ENCODE measurements around the gene ANTKMT. TPM values are rescaled to one million over a fixed set of nuclear protein-coding genes. Genes with fewer than 3 reads are reported as not detected.

The ANTKMT gene
- total and polyA plus RNA-seq, 4 experiments from 2014 or later: 14.5 to 36.4 (median 22.5) TPM

DNA sequence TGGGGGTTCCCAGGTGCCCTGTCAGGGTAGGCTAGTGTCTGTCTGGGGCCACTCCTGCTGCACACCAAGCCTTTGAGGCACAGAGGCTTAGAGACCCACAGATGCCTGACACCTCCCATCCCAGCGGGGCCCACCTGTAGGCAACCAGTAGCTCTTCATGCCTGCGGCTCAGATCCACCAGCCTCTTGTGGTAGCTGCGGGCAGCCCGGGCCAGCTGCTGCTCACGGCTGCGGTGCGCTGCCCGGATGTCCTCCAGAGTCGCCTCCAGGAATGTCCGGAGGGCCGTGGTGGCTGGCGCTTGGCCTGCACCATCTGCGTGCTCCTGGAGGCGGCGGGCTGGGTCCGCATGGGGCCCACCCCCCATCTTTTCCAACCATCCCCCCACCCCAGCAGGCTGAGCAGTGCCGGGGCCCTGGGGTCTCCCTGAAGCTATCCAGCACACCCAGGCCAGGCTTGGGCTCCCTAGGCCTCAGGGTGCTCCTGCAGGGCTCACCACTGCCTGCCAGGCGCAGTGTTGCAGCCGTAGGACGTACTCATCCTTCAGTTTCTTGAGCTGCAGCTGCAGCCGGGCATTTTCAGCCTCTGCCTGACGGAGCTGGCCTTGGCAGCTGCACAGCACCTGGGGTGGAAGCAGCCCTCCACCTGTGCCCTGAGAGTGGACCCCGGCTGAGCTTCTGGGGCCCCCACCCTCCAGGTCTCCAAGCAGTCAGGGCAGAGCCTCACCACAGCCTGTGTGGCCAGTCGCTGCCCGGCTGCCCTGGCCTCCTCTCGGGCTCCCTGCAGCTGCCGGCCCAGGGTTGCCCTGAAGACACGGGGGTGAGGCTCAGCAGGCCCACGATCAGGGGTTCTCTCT is 3.5 kb downstream of the ANTKMT start:
- no peaks in the 10 kb centered on the region for H3K36me3 ChIP-seq (ENCODE audit: insufficient read depth, low read length)
- H3K9me3 Mint-ChIP-seq: peaks cover 0 to 2% (median 0%) of the 10 kb centered on the region in 8 donors
- H3K27ac Mint-ChIP-seq: peak overlapping the region in 1 of 7 donors; percentile 17
- H3K27me3 Mint-ChIP-seq: no peaks in the 10 kb centered on the region
- no peaks in the 10 kb centered on the region for H3K27me3 ChIP-seq (ENCODE audit: insufficient read depth, low read length)
- DNase-seq: no peak
- no peaks in the 10 kb centered on the region for H3K9me3 ChIP-seq (ENCODE audit: control insufficient read depth in 1 of 2, low read length in 2 of 2)
- no peak overlapping the region for H3K27ac ChIP-seq (ENCODE audit: low read depth, low read length)
- POLR2A ChIA-PET (ENCODE audit: partially characterized antibody): interaction anchor here (0.7 to 12.9 kb wide), 6 partner anchors 10 to 139 kb away, joined by 3 to 166 read pairs (median 9); partner anchors contain the start of genes CHTF18, METRN, RHBDL1 and RPUSD1
- H3K4me3 ChIP-seq (ENCODE audit: low read length in 2 of 2): no peak overlapping the region
- no peak overlapping the region for H3K4me3 Mint-ChIP-seq
- CTCF ChIA-PET (ENCODE audit: partially characterized antibody): interaction anchor here (1.0 to 4.3 kb wide), 3 partner anchors 8 to 60 kb away, joined by 3 to 14 read pairs (median 4); no protein-coding TSS in a partner anchor
- intact Hi-C loops (cut with micrococcal nuclease): no loop called here
- peaks cover 3 to 24% (median 7%) of the 10 kb centered on the region in 4 donors for H3K4me1 Mint-ChIP-seq
- H3K36me3 Mint-ChIP-seq: no peaks in the 10 kb centered on the region
- H3K4me1 ChIP-seq (ENCODE audit: insufficient read depth, low read length): peaks cover 34% of the 10 kb centered on the region

GRCh38 chr16:725041-725376 is 4.1 kb downstream of the ANTKMT start:
- H3K27me3 ChIP-seq (ENCODE audit: insufficient read depth, low read length): no peaks in the 10 kb centered on the region
- no peak overlapping the region for H3K27ac ChIP-seq (ENCODE audit: low read depth, low read length)
- H3K36me3 ChIP-seq (ENCODE audit: insufficient read depth, low read length): no peaks in the 10 kb centered on the region
- peaks cover 28% of the 10 kb centered on the region for H3K4me1 ChIP-seq (ENCODE audit: insufficient read depth, low read length)
- Mint-ChIP-seq H3K27me3 (no peaks in the 10 kb centered on the region), H3K9me3 (peaks cover 0 to 2% (median 0%) of the 10 kb centered on the region in 8 donors), H3K4me3 (peak overlapping the region in 1 of 8 donors; percentile 19), H3K36me3 (no peaks in the 10 kb centered on the region), H3K4me1 (peaks cover 3 to 18% (median 5%) of the 10 kb centered on the region in 4 donors), H3K27ac (peak overlapping the region in 3 of 7 donors; percentile 48 to 82 (median 72))
- H3K9me3 ChIP-seq (ENCODE audit: control insufficient read depth in 1 of 2, low read length in 2 of 2): no peaks in the 10 kb centered on the region
- DNase-seq: no peak
- CTCF ChIA-PET (ENCODE audit: partially characterized antibody): interaction anchor here (0.9 to 1.0 kb wide), 3 partner anchors 12 to 59 kb away, joined by 3 to 4 read pairs (median 3); no protein-coding TSS in a partner anchor
- POLR2A ChIA-PET (ENCODE audit: partially characterized antibody): interaction anchor here (1.2 to 12.9 kb wide), 5 partner anchors 10 to 63 kb away, joined by 3 to 166 read pairs (median 15); partner anchors contain the start of genes CHTF18, METRN, RHBDL1 and RPUSD1
- H3K4me3 ChIP-seq (ENCODE audit: low read length in 2 of 2): no peak overlapping the region
- intact Hi-C loops (cut with micrococcal nuclease): no loop called here

- no peaks in the 10 kb centered on the region for H3K27me3 Mint-ChIP-seq
- Histone ChIP-seq H3K27ac (ENCODE audit: low read depth, low read length) (no peak overlapping the region), H3K4me3 (ENCODE audit: low read length in 2 of 2) (no peak overlapping the region), H3K9me3 (ENCODE audit: control insufficient read depth in 1 of 2, low read length in 2 of 2) (no peaks in the 10 kb centered on the region), H3K4me1 (ENCODE audit: insufficient read depth, low read length) (peaks cover 22% of the 10 kb centered on the region), H3K27me3 (ENCODE audit: insufficient read depth, low read length) (no peaks in the 10 kb centered on the region), H3K36me3 (ENCODE audit: insufficient read depth, low read length) (no peaks in the 10 kb centered on the region)
- H3K9me3 Mint-ChIP-seq: peaks cover 0 to 2% (median 0%) of the 10 kb centered on the region in 8 donors
- ChIA-PET CTCF (ENCODE audit: partially characterized antibody) (interaction anchor here (0.9 to 1.0 kb wide), 3 partner anchors 12 to 30 kb away, joined by 3 read pairs; no protein-coding TSS in a partner anchor), POLR2A (ENCODE audit: partially characterized antibody) (interaction anchor here (1.1 to 12.9 kb wide), 8 partner anchors 11 to 63 kb away, joined by 3 to 166 read pairs (median 6); partner anchors contain the start of genes CHTF18, CIAO3, METRN and RHBDL1)
- H3K36me3 Mint-ChIP-seq: no peaks in the 10 kb centered on the region
- no peak for DNase-seq
- peak overlapping the region in 2 of 7 donors; percentile 42 to 72 for H3K27ac Mint-ChIP-seq
- H3K4me1 Mint-ChIP-seq: peaks cover 0 to 12% (median under 1%) of the 10 kb centered on the region in 4 donors
- peak overlapping the region in 3 of 8 donors; percentile 4 to 20 (median 19) for H3K4me3 Mint-ChIP-seq
- intact Hi-C loops (cut with micrococcal nuclease): loop anchor here (2.0 kb wide), 1 partner anchor 15 kb away; the partner anchor contains the start of gene CIAO3
Observed at GRCh38 chr16:725463-726187, 4.7 kb downstream of the ANTKMT start.

DNA sequence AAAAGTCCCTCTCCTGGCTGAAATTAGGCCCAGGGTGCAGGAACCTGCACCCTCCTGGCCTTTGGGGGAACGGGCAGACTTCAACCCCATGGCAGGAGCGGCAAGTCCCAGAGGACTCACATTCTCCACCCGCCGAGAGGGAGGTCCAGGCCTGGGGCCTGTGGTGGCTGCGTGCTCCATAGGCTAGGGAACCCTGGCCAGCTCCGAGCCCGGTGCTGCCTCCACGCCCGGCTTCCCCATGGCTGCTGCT is 5.2 kb downstream of the ANTKMT start:
- no peak overlapping the region for H3K4me3 ChIP-seq (ENCODE audit: low read length in 2 of 2)
- H3K4me1 ChIP-seq (ENCODE audit: insufficient read depth, low read length): peaks cover 20% of the 10 kb centered on the region
- intact Hi-C loops (cut with micrococcal nuclease): loop anchor here (2.0 kb wide), 1 partner anchor 15 kb away; the partner anchor contains the start of gene CIAO3
- no peak for DNase-seq
- H3K36me3 ChIP-seq (ENCODE audit: insufficient read depth, low read length): no peaks in the 10 kb centered on the region
- Mint-ChIP-seq H3K4me1 (peaks cover 0 to 11% (median 0%) of the 10 kb centered on the region in 4 donors), H3K27ac (peak overlapping the region in 4 of 7 donors; percentile 23 to 86 (median 57)), H3K36me3 (no peaks in the 10 kb centered on the region), H3K4me3 (peak overlapping the region in 3 of 8 donors; percentile 20 to 83 (median 79)), H3K27me3 (no peaks in the 10 kb centered on the region), H3K9me3 (peaks cover 0 to 2% (median 0%) of the 10 kb centered on the region in 8 donors)
- no peaks in the 10 kb centered on the region for H3K9me3 ChIP-seq (ENCODE audit: control insufficient read depth in 1 of 2, low read length in 2 of 2)
- ChIA-PET CTCF (ENCODE audit: partially characterized antibody) (interaction anchor here (0.9 kb wide), 2 partner anchors 12 to 30 kb away, joined by 3 read pairs; no protein-coding TSS in a partner anchor), POLR2A (ENCODE audit: partially characterized antibody) (interaction anchor here (1.1 to 12.9 kb wide), 6 partner anchors 11 to 62 kb away, joined by 3 to 166 read pairs (median 11); partner anchors contain the start of genes CHTF18, CIAO3, METRN and RPUSD1)
- no peaks in the 10 kb centered on the region for H3K27me3 ChIP-seq (ENCODE audit: insufficient read depth, low read length)
- no peak overlapping the region for H3K27ac ChIP-seq (ENCODE audit: low read depth, low read length)

GRCh38 chr16:726438-727290 is 5.7 kb downstream of the ANTKMT start, which contains the start of the genes CCDC78 and HAGHL:
Gene CCDC78, minus strand, starts transcription at chr16:726443. Its CDS starts 76 bp downstream, at chr16:726367.
Gene HAGHL, plus strand, starts transcription at chr16:727106. Its CDS starts 404 bp downstream, at chr16:727510.
- H3K4me3 ChIP-seq (ENCODE audit: low read length in 2 of 2): peak within 1 kb of the TSS; percentile 61 to 70
- POLR2A ChIA-PET (ENCODE audit: partially characterized antibody): interaction anchor here (0.9 to 12.9 kb wide), 9 partner anchors 10 to 61 kb away, joined by 3 to 166 read pairs (median 4); partner anchors contain the start of genes CHTF18, CIAO3, METRN and RPUSD1
- H3K9me3 ChIP-seq (ENCODE audit: control insufficient read depth in 1 of 2, low read length in 2 of 2): no peaks in the 10 kb centered on the region
- H3K27ac ChIP-seq (ENCODE audit: low read depth, low read length): peak within 1 kb of the TSS; percentile 44
- H3K27me3 Mint-ChIP-seq: no peaks in the 10 kb centered on the region
- CTCF ChIA-PET (ENCODE audit: partially characterized antibody): interaction anchor here (0.9 kb wide), 1 partner anchor 13 kb away, joined by 3 read pairs; no protein-coding TSS in a partner anchor
- peaks cover 0 to 2% (median 0%) of the 10 kb centered on the region in 8 donors for H3K9me3 Mint-ChIP-seq
- peaks cover 18% of the 10 kb centered on the region for H3K4me1 ChIP-seq (ENCODE audit: insufficient read depth, low read length)
- DNase-seq: peak; percentile 50 to 65 (median 57)
- no peaks in the 10 kb centered on the region for H3K36me3 Mint-ChIP-seq
- H3K4me3 Mint-ChIP-seq: peak within 1 kb of the TSS; percentile 68 to 85 (median 77)
- peaks cover 0 to 11% (median 0%) of the 10 kb centered on the region in 4 donors for H3K4me1 Mint-ChIP-seq
- peak within 1 kb of the TSS in 5 of 7 donors; percentile 23 to 86 (median 42) for H3K27ac Mint-ChIP-seq
- no peaks in the 10 kb centered on the region for H3K27me3 ChIP-seq (ENCODE audit: insufficient read depth, low read length)
- intact Hi-C loops (cut with micrococcal nuclease): loop anchor here (2.0 kb wide), 1 partner anchor 14 kb away; the partner anchor contains the start of gene CIAO3
- no peaks in the 10 kb centered on the region for H3K36me3 ChIP-seq (ENCODE audit: insufficient read depth, low read length)
